ENCODE data around the gene MFAP1.
"Not testable (repeated sequence)": the region's sequence is repeated elsewhere in the genome, so short reads cannot be mapped to it uniquely, and the experiment has no call there.

The MFAP1 gene

DNA sequence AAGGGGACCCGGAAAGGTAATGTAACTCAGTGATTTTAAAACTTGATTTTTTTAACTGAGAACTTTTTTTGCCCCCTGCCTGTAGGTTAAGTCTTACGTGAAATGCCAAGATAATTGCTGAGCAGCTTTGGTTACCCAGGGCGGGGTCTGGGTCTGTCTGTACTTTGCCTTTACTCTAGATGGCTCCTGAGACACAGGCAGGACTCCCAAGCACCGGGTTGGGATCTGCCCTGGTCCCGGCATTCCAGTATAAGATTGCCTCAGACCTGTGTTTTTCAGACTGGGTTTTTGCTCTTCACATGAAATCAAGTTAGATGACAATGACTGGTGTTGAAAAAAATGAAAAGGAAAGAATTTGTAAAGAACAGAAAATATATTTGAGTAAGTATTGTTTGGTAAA is 42.6 kb upstream of the MFAP1 start:
- TF ChIP-seq L3MBTL2 (conservative IDR thresholded peaks at IDR 0.05), result no peak
- TF ChIP-seq CTBP1 (IDR thresholded peaks at IDR 0.05; ENCODE audit: borderline replicate concordance), result no peak
- no peak for TF ChIP-seq FOXK2 (IDR thresholded peaks at IDR 0.05)
- TF ChIP-seq FOXA1 (IDR thresholded peaks at IDR 0.05), result no peak
- no peak for TF ChIP-seq LEF1 (IDR thresholded peaks at IDR 0.05; ENCODE audit: borderline replicate concordance)
- TF ChIP-seq NFRKB (IDR thresholded peaks at IDR 0.05), result no peak
- no peak for TF ChIP-seq ARNT (IDR thresholded peaks at IDR 0.05)
- no peak for TF ChIP-seq HDGF (IDR thresholded peaks at IDR 0.05; ENCODE audit: borderline replicate concordance)
- no peak for TF ChIP-seq FOXM1 (IDR thresholded peaks at IDR 0.05; ENCODE audit: borderline replicate concordance)
- TF ChIP-seq BHLHE40 (IDR thresholded peaks at IDR 0.05; ENCODE audit: borderline replicate concordance), result no peak
- TF ChIP-seq TARDBP (IDR thresholded peaks at IDR 0.05), result no peak
- TF ChIP-seq, protein P1, sequence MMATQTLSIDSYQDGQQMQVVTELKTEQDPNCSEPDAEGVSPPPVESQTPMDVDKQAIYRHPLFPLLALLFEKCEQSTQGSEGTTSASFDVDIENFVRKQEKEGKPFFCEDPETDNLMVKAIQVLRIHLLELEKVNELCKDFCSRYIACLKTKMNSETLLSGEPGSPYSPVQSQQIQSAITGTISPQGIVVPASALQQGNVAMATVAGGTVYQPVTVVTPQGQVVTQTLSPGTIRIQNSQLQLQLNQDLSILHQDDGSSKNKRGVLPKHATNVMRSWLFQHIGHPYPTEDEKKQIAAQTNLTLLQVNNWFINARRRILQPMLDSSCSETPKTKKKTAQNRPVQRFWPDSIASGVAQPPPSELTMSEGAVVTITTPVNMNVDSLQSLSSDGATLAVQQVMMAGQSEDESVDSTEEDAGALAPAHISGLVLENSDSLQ (IDR thresholded peaks at IDR 0.05), result no peak
- no peak for TF ChIP-seq SUZ12 (IDR thresholded peaks at IDR 0.05)
- no peak for TF ChIP-seq ELF4 (IDR thresholded peaks at IDR 0.05)
- no peak for TF ChIP-seq ZNF384 (IDR thresholded peaks at IDR 0.05)
- DNase-seq (ENCODE audit: extremely low spot score), result no peak
- CTCF ChIA-PET, result no interaction called here
- POLR2A ChIA-PET, result no interaction called here

DNA sequence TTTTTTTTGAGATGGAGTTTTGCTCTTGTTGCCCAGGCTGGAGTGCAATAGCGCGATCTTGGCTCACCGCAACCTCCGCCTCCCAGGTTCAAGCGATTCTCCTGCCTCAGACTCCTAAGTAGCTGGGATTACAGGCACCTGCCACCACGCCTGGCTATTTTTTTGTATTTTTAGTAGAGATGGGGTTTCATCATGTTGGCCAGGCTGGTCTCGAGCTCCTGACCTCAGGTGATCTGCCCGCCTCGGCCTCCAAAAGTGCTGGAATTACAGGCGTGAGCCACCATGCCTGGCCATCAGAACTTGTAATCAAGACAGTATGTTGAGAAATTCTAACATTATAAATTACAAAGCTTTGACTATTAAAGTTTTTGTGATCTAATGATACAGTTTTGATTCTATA is 42.1 kb upstream of the MFAP1 start:
- DNase-seq (ENCODE audit: extremely low spot score); CTCF ChIA-PET; POLR2A ChIA-PET: not testable (repeated sequence)

DNA sequence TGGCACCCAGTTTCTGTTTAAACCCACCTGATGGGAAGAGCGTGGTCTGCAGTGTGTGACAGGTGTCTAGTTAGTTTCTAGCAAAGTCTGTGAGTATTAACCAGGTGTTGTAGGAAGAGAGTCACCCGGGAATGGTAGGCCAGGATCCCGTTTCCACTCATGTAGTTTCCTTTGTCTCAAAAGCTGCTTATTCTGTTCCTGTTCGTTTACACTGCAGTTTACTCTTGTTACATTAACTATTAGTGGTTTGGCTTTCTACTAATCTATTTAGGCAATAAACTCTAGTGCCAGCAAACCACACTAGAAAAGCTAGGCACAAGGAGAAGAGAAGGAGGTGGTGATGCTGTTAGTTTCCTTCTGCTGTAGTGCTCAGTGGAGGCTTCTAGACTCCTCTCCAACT is 35.1 kb upstream of the MFAP1 start:
- ChIA-PET POLR2A (interaction anchor here (1.0 kb wide), 1 partner anchor 26 kb away, joined by 3 read pairs; no protein-coding TSS in a partner anchor), CTCF (no interaction called here)
- TF ChIP-seq FOXA1 (IDR thresholded peaks at IDR 0.05) (no peak), ARNT (IDR thresholded peaks at IDR 0.05) (no peak), CTBP1 (IDR thresholded peaks at IDR 0.05; ENCODE audit: borderline replicate concordance) (no peak), ELF4 (IDR thresholded peaks at IDR 0.05) (no peak), L3MBTL2 (conservative IDR thresholded peaks at IDR 0.05) (no peak), LEF1 (IDR thresholded peaks at IDR 0.05; ENCODE audit: borderline replicate concordance) (no peak), FOXM1 (IDR thresholded peaks at IDR 0.05; ENCODE audit: borderline replicate concordance) (no peak), FOXK2 (IDR thresholded peaks at IDR 0.05) (no peak), ZNF384 (IDR thresholded peaks at IDR 0.05) (no peak), NFRKB (IDR thresholded peaks at IDR 0.05) (no peak), HDGF (IDR thresholded peaks at IDR 0.05; ENCODE audit: borderline replicate concordance) (no peak), BHLHE40 (IDR thresholded peaks at IDR 0.05; ENCODE audit: borderline replicate concordance) (no peak), TARDBP (IDR thresholded peaks at IDR 0.05) (no peak), SUZ12 (IDR thresholded peaks at IDR 0.05) (no peak), SP1 (IDR thresholded peaks at IDR 0.05) (no peak)
- TF ChIP-seq, protein P1 (IDR thresholded peaks at IDR 0.05), result no peak
- no peak for DNase-seq (ENCODE audit: extremely low spot score)

GRCh38 chr15:43854801-43855200 is 30.3 kb upstream of the MFAP1 start:
- CTCF ChIA-PET, result no interaction called here
- no peak for DNase-seq (ENCODE audit: extremely low spot score)
- TF ChIP-seq ZNF384 (IDR thresholded peaks at IDR 0.05) (no peak), SP1 (IDR thresholded peaks at IDR 0.05) (no peak), CTBP1 (IDR thresholded peaks at IDR 0.05; ENCODE audit: borderline replicate concordance) (no peak), NFRKB (IDR thresholded peaks at IDR 0.05) (no peak), HDGF (IDR thresholded peaks at IDR 0.05; ENCODE audit: borderline replicate concordance) (no peak), BHLHE40 (IDR thresholded peaks at IDR 0.05; ENCODE audit: borderline replicate concordance) (no peak), TARDBP (IDR thresholded peaks at IDR 0.05) (no peak), L3MBTL2 (conservative IDR thresholded peaks at IDR 0.05) (no peak), FOXM1 (IDR thresholded peaks at IDR 0.05; ENCODE audit: borderline replicate concordance) (no peak), LEF1 (IDR thresholded peaks at IDR 0.05; ENCODE audit: borderline replicate concordance) (no peak), FOXK2 (IDR thresholded peaks at IDR 0.05) (no peak)
- POLR2A ChIA-PET, result no interaction called here

DNA sequence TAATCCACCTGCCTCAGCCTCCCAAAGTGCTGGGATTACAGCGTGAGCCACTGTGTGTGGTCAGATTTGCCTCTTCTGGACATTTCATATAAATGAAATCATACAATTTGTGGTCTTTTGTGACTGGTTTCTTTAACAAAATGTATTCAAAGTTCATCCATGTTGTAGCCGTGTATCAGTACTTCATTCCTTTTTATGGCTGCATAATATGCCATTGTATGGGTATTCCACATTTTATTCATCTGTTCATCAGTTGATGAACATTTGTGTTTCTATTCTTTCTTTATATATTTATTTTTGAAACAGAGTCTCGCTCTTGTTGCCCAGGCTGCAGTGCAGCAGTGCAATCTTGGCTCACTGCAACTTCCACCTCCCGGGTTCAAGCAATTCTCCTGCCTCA is 28.1 kb upstream of the MFAP1 start:
- CTCF ChIA-PET, result no interaction called here
- POLR2A ChIA-PET, result no interaction called here
- TF ChIP-seq SP1 (IDR thresholded peaks at IDR 0.05), result no peak
- TF ChIP-seq HDGF (IDR thresholded peaks at IDR 0.05; ENCODE audit: borderline replicate concordance), result no peak
- TF ChIP-seq FOXA1 (IDR thresholded peaks at IDR 0.05), result no peak
- DNase-seq (ENCODE audit: extremely low spot score), result no peak

DNA sequence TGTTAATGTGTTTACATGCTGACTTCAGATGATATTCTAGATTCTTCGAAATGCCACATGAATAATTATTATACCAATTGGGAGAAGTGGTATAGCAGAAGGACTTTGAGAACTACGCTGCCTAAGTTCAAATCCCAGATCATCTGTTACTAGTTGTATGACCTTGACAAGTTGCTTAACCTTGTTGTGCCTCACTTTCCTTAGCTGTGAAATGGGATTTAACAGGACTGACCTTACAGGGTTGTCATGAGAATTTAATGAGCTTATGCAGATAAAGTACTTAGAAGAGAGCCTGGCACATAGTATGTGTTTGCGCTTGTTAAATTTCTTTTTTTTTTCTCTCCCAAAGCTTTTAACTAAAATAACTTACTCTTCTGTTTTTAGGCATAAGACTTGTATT is 26.8 kb upstream of the MFAP1 start:
- TF ChIP-seq NFRKB (IDR thresholded peaks at IDR 0.05) (no peak), BHLHE40 (IDR thresholded peaks at IDR 0.05; ENCODE audit: borderline replicate concordance) (no peak), TARDBP (IDR thresholded peaks at IDR 0.05) (no peak), ARNT (IDR thresholded peaks at IDR 0.05) (no peak), HDGF (IDR thresholded peaks at IDR 0.05; ENCODE audit: borderline replicate concordance) (no peak), FOXK2 (IDR thresholded peaks at IDR 0.05) (no peak), SUZ12 (IDR thresholded peaks at IDR 0.05) (no peak), L3MBTL2 (conservative IDR thresholded peaks at IDR 0.05) (no peak), FOXM1 (IDR thresholded peaks at IDR 0.05; ENCODE audit: borderline replicate concordance) (no peak), ZNF384 (IDR thresholded peaks at IDR 0.05) (no peak), ELF4 (IDR thresholded peaks at IDR 0.05) (no peak), FOXA1 (IDR thresholded peaks at IDR 0.05) (no peak)
- TF ChIP-seq, protein P1 (IDR thresholded peaks at IDR 0.05), result no peak
- DNase-seq (ENCODE audit: extremely low spot score), result no peak
- ChIA-PET CTCF (interaction anchor here (0.6 kb wide), 1 partner anchor 369 kb away, joined by 3 read pairs; no protein-coding TSS in a partner anchor), POLR2A (no interaction called here)

- TF ChIP-seq ELF4 (IDR thresholded peaks at IDR 0.05) (no peak), FOXK2 (IDR thresholded peaks at IDR 0.05) (no peak), CTBP1 (IDR thresholded peaks at IDR 0.05; ENCODE audit: borderline replicate concordance) (no peak), L3MBTL2 (conservative IDR thresholded peaks at IDR 0.05) (no peak), TARDBP (IDR thresholded peaks at IDR 0.05) (no peak), FOXA1 (IDR thresholded peaks at IDR 0.05) (no peak), ARNT (IDR thresholded peaks at IDR 0.05) (no peak), NFRKB (IDR thresholded peaks at IDR 0.05) (no peak), LEF1 (IDR thresholded peaks at IDR 0.05; ENCODE audit: borderline replicate concordance) (no peak), BHLHE40 (IDR thresholded peaks at IDR 0.05; ENCODE audit: borderline replicate concordance) (no peak), ZNF384 (IDR thresholded peaks at IDR 0.05) (no peak), FOXM1 (IDR thresholded peaks at IDR 0.05; ENCODE audit: borderline replicate concordance) (no peak), SUZ12 (IDR thresholded peaks at IDR 0.05) (no peak)
- TF ChIP-seq, protein P1 (IDR thresholded peaks at IDR 0.05), result no peak
- DNase-seq (ENCODE audit: extremely low spot score), result no peak
- POLR2A ChIA-PET, result no interaction called here
- CTCF ChIA-PET, result no interaction called here
Measured at GRCh38 chr15:43845421-43845820, 20.9 kb upstream of the MFAP1 start.

Measured in HEK293T (cell line).